Mucosa of gallbladder (tissue), 1 donor: ENCODE measurements around the gene MSH3. TPM values are rescaled to one million over a fixed set of nuclear protein-coding genes. Genes with fewer than 3 reads are reported as not detected.

Experiments used
- DNase-seq: peaks from one replicate; pipeline ENCODE4 v3.0.0-alpha.2; 2020; ENCODE audit warnings: low spot score
- total RNA-seq: library from RNA; stranded (reverse); gene quantifications from one replicate; pipeline ENCODE4 v1.2.1, GENCODE V29; 2021
- donor health status: DM: no; HTN: no; CAD: no.

The MSH3 gene
- 16.1 TPM for total RNA-seq

DNA sequence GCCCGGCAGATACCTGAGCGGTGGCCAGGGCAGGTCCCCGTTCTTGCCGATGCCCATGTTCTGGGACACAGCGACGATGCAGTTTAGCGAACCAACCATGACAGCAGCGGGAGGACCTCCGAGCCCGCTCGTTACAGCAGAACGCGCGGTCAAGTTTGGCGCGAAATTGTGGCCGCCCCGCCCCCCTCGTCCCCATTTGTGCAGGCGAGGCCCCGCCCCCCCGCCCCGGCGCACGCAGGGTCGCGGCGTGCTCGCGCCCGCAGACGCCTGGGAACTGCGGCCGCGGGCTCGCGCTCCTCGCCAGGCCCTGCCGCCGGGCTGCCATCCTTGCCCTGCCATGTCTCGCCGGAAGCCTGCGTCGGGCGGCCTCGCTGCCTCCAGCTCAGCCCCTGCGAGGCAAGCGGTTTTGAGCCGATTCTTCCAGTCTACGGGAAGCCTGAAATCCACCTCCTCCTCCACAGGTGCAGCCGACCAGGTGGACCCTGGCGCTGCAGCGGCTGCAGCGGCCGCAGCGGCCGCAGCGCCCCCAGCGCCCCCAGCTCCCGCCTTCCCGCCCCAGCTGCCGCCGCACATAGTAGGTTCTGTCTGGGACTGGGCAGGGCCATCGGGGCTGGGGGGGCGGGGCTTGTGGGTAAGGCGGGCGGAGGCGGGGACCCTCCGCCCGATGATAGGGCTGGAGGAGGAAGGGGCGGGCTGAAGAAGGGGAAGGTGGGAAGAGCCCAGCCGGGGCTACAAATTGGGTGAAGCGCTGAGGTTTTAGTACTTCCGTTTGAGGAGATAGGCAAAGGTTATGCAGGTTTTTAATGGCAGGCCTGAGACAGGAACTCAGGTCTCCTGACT, at the start of gene MSH3, which contains the start of gene DHFR:
TSS of gene MSH3 (plus strand) at position 262 of the 840 bp plus-strand sequence. CDS start at position 338, 76 bp downstream.
TSS of gene DHFR (minus strand) at position 593 of the 840 bp plus-strand sequence. CDS start at position 99, 494 bp downstream.
- peak; percentile 87 for DNase-seq

DNA sequence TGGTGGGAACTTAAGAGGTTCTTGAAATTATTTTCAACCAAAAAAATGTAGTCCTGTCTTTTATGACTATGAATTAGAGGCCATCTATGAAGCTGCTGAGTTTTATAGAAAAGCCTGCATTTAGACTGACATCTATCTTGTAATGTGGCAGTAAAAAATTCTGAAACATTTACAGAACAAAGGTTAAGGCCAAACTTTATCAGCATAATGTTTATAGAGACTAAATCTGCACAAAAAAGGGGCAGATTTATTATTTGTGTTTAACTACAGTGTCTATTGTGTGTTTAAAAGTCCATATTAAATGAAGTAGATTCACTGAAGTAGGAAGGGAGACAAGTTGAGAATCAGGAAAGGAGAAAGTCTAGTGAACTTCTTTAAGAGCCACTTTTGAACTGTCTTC, 47.1 kb upstream of the MSH3 start:
- no peak for DNase-seq

DNA sequence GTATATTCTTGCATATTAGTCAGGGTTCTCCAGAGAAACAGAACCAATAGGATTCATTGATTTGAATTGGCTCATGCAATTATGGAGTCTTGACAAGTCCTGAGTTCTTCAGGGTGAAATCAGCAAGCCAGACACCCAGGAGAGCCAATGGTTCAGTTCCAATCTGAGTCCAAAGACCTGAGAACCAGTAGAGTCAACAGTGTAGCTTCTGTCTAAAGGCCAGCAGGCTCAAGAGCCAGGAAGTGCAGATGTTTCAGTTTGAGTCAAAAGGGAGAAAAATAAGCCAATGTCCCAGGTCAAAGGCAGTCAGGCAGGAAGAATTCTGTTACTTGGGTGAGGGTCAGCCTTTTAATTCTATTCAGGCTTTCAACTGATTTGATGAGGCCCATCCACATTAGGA, 46.6 kb upstream of the MSH3 start:
- DNase-seq = no peak

GRCh38 chr5:80608731-80609130, 45.7 kb upstream of the MSH3 start:
- DNase-seq = no peak

GRCh38 chr5:80609692-80610091, 44.8 kb upstream of the MSH3 start:
- no peak for DNase-seq

DNA sequence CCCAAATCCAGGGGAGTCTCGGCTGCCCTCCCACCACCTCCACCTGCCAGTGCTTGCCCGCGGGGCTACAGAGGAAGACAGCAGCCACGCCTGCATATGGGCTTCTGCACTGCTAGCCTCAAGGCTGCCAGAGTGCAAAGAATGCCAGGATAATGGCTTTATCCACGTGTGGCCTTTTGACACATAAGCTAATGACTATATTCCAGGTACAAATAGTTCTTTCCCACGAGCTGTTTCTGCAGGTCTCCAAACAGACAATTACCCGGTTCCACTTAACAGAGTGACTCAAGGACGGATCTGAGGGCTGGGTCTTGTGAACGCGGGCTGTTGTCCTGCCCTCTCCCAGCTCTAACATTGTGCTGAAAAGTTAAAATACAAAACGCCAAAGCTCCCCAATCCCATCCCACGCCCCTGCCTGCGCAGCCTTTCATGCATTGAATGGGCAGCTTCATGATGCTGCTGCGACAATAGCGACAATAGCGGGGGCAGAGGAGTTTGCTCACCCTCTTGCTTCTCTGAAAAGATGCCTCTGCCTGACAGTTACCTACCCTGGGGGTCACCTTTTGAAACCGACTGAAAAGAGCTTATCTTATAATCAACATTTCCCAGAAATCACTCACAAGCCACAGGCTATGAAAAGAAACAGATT, 39.1 kb upstream of the MSH3 start:
- DNase-seq = no peak

DNA sequence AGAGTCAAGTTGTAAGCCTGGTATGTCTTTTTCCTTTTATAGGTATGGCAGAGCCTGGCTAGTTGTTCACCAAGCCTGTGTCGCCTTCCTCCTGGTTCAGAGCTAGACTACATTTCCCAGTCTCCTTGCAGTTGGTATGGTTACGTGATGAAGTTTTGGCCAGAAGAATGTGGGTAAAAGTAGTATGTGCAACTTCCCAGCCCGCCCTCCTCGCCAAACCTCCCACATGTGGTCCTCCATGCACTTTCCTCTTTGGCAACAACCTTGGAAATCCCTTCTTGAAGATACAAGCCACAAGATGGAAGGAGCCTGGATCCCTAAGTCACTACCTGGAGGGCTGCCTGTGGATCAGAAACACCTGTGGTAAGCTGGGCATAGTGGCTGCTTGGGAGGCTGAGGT, 36.0 kb upstream of the MSH3 start:
- no peak for DNase-seq

DNA sequence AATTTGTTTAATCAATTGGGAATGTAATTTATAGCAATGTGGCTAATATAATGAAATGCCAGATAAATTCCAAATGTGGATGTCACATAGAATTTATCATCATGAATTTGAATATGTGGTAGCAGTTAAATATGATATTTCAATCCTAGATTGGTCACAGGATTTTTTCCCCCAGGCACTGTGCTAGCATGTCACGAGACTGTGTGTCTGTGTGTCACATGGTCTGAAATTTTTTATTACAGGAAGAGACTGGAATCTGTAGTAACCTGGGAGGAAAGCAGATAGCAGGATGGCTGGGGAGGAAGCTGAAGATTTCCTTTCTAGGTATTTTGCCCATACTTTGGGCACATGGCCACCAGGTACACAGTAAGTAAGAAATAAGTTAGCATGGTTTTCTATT, 35.4 kb upstream of the MSH3 start:
- no peak for DNase-seq

DNA sequence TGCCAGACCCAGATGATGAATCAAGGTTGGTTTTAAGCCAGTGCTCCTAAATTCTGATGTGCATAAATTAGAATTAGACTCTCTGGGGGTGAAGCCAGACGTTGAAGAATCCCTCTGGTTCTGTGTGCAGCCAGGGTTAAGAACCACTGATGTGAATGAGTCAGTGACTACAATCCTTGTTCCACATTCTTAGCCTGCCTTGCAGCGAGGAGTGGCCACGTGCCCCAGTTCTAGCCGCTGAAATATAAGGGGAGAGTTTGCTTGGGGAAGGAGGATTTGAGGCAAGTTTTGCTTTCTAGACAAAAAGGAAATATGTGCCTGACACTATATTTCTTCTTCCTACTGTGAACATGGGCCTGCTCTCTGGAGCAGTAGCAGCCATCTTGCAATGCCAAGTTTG, 34.2 kb upstream of the MSH3 start:
- DNase-seq = no peak

DNA sequence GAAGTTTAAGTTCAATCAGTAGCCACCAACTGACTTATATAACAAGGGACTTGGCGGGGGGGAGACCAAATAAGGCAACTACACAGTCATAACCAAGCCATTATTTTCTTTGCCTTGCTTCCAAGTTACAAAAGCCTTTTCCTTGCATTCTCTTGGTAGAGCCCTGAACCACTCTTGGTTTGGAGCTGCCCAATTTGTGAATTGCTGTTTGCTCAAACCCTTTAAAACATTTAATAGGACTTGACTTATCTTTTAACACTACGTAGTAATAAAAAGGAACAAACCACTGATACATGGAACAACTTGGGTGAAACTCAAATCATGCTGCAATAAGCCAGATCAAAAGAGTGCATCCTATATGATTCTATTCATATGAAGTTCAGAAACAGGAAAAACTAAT, 31.7 kb upstream of the MSH3 start:
- no peak for DNase-seq

GRCh38 chr5:80623999-80624398, 30.5 kb upstream of the MSH3 start:
- no peak for DNase-seq

GRCh38 chr5:80625230-80625629, 29.2 kb upstream of the MSH3 start:
- DNase-seq = no peak

GRCh38 chr5:80629281-80629680, 25.2 kb upstream of the MSH3 start:
- no peak for DNase-seq

DNA sequence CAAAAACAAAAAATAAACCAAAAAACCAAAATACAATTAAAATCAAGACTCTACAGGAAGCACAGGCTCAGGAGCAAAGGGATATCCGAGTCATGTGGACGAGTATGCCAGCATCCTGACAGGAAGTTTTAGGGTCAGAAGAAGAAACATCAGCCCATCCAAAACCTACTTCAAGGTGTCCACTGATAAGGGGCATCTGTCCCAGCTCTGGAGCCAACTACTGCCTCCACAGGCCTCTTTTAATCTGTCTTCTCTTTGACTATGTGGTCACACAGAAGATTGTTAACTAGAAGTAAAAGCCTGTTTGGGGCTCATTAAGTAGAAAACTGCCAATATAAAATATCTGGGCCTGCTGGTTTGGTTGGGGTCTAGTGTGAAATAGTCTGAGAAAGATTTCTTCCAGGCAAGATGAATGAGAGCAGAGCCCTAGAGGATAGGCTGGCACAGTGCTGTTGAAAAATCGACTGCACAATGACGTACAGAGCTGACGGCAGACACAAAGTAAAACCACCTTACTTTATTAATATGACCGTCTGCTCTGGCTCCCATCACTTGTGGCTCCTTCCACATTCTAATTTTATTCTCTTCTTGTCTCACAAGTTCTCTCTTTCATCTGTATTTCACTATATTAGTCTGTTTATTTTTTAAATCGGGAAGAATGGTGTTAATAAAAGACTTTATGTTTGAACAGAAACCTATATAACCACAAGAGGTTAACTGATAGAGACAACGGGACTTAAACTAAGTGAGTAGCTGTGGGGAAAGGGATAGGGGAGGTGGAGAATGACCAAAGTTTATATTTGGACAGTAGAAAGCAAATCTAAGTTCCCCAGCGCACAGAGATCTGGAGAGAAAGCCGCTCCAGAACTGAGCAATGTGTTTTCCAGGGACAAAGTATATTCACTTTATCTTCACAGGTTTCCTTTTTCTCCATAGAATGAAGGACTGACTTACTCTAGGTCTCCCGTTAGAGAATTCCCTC, 22.9 kb upstream of the MSH3 start:
- DNase-seq = no peak

GRCh38 chr5:80632700-80633099, 21.8 kb upstream of the MSH3 start:
- no peak for DNase-seq

DNA sequence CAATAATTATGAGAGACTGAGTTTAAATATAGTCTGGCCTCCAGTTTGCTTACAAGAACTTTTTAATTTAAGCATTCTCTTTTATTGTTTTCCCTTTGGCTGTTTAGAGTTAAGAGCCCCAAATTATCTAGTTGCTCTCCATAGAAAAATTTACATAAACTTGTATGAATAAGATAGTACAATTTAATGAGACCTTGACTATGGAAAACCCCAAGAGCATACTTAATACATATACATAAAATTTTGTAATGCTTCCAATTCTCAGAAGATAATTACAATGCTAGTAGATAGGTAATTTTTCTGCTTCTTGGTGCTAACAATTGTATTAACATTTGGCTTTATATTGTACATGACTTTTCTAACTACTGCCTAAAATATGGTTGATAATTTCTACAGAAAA, 20.3 kb upstream of the MSH3 start:
- DNase-seq = no peak

GRCh38 chr5:80641353-80641752, 13.1 kb upstream of the MSH3 start:
- no peak for DNase-seq

DNA sequence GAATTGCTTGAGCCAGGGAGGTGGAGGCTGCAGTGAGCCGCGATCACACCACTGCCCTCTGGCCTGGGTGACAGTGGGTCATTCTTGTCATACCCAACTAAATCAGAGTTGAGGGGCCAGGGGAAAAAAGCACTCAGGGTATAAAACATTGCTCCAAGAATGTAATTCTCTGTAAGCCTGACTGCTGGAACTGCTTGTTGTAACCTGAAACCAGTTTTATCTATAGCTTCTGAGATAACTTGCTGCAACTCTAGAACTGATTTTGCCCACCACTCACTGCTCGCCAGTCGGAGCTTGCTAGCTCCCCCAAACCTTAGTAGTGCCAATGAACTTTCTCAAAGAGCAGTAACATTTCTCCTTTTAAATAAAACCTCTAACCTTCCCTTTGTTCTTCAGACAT, 9.6 kb upstream of the MSH3 start:
- no peak for DNase-seq

GRCh38 chr5:80646926-80647325, 7.5 kb upstream of the MSH3 start:
- DNase-seq = no peak

DNA sequence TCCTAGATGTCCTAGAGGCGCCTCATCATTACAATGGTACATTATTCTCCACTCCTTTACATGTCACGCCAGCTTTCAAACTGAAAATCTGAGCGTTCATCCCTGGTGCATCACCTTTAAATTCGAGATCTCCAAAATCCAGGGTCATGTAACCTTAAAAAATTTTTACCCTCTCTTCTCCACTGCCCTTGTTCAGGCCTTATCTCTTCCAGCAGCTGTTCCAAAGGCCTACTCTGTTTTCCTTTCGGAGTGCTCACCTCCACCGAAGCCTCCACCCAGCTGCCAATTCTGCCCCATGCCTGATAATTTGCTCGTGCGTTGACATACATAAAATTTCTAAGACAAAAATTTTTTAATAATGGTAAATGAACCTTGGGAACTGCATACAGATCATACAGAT, 950 bp upstream of the MSH3 start:
- no peak for DNase-seq

DNA sequence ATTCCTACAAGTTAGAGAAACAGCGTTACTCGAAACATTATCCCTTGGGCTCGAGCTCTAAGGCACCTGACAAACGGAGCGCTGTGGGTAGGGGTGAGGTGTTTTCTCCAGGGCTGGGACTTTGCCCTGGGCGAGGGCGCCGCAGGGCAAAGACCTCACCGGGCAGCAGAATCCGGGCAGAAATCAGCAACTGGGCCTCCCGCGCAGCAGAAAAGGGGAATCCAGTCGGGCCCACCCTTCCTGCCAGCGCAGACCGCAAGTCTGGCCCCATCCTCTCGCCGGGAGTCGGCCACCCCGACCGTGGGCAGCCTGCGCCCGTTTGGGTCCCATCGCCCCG, 430 bp upstream of the MSH3 start:
- DNase-seq = no peak

GRCh38 chr5:80655231-80655774, 851 bp downstream of the MSH3 start:
- DNase-seq = no peak
